GM21717 (cell line): ENCODE measurements around the gene HRH3.

Experiments used
- ATAC-seq: cut with Tn5 transposase; IDR thresholded peaks from one replicate; pipeline ENCODE4 v1.9.1; 2021; ENCODE audit warnings: mild to moderate bottlenecking, moderate library complexity; ENCODE audit not compliant: unreplicated experiment

The HRH3 gene

GRCh38 chr20:62181808-62182207 is 38.3 kb downstream of the HRH3 start:
- ATAC-seq, result no peak

DNA sequence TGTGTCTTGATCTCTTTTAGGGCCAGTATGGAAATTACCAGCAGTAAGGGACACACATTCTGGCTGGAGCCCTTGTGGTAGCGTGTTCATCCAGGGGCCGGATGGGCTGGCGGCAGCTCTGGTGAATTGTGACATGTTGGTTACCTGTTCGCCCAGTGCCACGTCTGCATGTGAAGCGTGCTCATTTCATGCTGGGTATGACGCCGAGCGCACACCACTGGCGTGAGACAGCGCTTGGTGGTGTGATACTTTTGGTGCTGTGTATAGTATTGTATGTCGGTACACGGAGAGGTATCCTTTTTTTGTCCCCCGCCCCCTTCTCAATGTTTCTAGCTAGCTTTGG is 40.9 kb downstream of the HRH3 start:
- ATAC-seq, result no peak

DNA sequence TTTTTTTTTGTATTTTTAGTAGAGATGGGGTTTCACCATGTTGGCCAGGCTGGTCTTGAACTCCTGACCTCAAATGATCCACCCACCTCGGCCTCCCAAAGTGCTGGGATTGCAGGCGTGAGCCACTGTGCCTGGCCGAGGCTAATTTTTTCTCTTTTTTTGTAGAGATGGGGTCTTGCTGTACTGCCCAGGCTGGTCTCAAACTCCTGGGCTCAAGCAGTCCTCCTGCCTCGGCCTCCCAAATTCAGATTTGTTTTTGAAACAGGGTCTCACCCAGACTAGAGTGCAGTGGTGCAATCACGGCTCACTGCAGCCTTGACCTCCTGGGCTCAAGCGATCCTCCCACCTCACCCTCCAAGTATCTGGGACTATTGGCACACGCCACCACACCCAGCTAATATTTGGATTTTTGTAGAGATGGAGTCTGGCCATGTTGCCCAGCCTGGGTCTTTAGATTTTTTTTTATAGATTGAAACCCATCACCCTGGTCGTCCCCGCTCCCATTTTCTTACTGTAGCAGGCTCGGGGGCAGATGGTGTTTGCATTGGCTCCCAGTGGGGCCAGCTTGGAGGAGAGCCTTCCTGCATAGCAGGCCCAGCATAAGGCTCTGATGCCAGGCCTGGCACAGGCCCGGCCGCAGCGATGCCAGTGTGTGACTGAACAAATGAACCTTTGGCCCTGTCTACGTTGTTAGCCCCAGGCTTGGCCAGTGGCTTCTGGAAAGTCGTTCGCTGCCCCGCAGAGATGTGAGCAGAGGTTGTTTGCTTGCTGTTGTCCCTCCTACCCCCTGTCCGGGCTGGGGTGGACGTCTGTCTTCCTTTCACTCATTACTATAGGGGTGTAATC is 41.5 kb downstream of the HRH3 start:
- ATAC-seq, result no peak

DNA sequence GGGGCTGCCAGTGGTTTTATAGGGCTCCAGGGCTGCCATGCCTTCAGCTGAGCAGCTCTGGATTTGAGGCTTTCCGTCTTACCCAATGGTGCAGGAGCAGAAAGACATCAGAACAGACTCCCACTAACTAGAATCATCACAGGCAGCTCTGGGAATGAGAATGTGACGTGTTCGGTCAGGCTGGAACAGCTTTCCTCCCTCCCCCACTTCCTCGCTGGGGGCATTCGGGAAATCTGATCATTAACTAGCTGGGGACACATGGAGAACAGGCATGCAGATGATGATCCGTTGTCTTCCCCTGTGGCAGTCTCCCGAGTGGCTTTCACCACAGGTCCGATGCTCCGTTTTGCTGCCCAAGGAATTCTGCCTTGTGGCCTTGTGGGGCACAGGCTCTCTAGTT is 42.8 kb downstream of the HRH3 start:
- no peak for ATAC-seq

DNA sequence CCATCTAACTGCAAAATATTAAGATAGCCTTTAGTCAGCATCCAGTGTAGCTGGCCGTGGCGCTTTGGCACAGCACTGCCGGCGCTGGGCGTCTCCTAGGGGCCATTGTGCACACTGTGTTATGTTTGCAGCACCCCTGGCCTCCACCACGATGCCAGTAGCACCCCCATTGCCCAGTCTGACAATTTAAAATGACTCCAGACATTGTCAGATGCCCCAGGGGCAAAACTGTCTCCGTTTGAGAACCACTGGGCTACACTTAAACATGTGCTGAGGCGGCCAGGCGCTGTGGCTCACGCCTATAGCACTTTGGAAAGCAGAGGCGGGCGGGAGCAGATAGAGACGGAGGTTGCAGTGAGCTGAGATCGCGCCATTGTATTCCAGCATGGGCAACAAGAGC is 43.2 kb downstream of the HRH3 start:
- no peak for ATAC-seq

DNA sequence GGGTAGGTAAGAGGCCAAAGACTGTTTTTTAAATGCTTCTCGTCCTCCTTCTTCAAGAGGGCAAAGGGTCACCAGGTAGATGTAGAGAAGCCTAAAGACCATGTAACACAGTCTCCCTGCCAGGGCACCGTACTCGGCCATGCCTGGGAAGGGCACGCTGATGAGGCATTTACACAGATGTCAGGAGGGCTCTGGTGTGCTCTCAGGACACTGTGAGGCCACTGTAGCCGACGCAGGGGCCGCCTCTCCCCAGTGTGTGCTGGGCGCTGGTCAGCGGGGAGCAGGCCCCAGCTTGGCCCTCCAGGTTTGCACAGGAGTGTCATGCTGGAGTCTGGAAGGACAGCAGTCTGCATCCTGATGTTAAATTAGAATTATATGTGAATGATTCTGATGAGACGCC is 44.4 kb downstream of the HRH3 start:
- no peak for ATAC-seq

DNA sequence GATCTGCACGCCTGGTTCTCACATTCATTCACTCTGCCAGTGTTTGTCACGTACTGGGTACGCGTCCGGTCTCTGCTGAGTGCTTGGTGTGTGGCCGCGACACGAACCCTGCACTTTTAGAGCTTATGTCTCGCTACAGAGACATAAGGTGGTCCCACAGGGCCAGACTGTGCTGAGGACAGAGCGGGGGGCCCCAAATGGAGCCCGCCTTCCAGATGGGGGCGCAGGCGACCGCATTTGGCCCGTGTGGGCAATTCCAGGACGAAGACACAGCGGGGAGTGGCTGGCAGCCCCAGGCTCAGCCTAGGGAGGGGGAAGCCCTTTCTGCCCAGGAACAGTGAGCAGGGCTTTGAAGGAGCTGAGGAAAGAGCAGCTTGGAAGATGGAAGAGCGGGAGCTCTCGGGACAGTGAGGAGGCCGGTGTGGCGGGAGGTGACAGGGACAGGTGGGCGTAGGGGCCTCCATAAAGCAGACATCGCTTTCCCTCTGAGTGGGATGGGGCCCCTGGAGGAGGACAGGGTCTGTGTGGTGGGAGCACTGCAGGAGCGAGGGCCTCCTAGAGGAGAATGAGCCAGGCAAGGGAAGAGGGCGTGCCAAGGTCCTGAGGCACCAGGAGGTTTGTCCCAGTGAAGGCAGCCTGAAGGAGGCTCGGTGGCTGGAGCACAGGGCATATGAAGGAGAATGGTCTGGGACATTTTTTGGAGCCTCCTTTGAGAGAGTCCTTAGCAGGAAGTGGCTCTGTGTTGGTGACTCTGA is 45.0 kb downstream of the HRH3 start:
- no peak for ATAC-seq

- ATAC-seq, result no peak
Observed at GRCh38 chr20:62174021-62174804, 45.9 kb downstream of the HRH3 start.

- no peak for ATAC-seq
Observed at GRCh38 chr20:62172666-62173065, 47.4 kb downstream of the HRH3 start.

DNA sequence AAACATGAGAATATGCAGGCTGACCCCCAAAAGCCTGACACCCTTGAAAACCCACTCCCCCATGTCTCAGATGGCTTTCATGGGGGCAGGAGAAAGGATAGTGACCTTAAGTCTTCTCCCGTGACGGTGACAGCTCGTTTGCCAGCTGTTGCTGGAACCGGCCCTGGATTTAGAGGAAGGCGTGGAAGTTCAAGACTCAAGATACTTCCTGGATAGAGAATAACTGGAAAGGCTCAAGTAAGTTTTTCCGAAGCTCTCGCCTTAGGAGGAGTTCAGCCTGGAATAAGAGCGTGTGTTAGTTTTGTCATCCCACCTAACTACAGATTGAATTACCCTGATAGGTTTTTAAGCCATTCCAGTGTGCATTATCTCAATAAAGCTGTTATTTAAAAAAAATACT is 48.8 kb downstream of the HRH3 start:
- ATAC-seq, result no peak

- no peak for ATAC-seq
Observed at GRCh38 chr20:62170536-62170935, 49.5 kb downstream of the HRH3 start.

GRCh38 chr20:62168890-62169435 is 51.1 kb downstream of the HRH3 start:
- ATAC-seq, result no peak

GRCh38 chr20:62168061-62168460 is 52.0 kb downstream of the HRH3 start:
- ATAC-seq, result no peak

DNA sequence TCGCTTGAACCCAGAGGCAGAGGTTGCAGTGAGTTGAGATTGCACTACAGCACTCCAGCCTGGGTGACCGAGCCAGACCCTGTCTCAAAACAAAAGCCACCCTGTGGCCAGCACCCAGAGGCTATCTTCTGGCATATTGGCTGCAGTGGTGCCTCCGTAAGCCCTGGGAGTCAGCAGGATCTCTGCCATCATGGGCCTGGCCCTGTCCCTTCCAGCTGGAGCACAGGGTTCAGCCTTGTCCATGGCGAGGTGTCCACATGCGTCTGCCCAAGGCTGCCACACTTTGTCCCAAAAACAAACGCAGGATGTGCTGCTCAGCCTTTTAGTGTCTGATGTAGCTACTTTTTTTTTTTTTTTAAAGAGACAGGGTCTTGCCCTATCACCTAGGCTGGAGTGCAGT is 52.6 kb downstream of the HRH3 start:
- ATAC-seq, result no peak

GRCh38 chr20:62165762-62166399 is 54.2 kb downstream of the HRH3 start:
- ATAC-seq, result no peak
